Measurements from ENCODE around the gene RHOBTB3.
A peak's percentile ranks its signal among the peaks of the same experiment; 100 is the strongest.

Gene RHOBTB3

GRCh38 chr5:95721582-95722295 is 9.4 kb upstream of the RHOBTB3 start:
- Histone ChIP-seq H3K4me1 (ENCODE audit: control extremely low read depth in 1 of 4, control insufficient read depth in 4 of 4, insufficient read depth in 4 of 4, low read length in 3 of 4) (peaks cover 16 to 51% (median 33%) of the 10 kb centered on the region in 4 experiments), H3K27me3 (replicated peaks in 2 of 5; ENCODE audit: control insufficient read depth in 4 of 5, insufficient read depth in 5 of 5, low read length in 4 of 5) (no peaks in the 10 kb centered on the region), H3K4me3 (ENCODE audit: control insufficient read depth in 1 of 7, extremely low read depth in 1 of 7, insufficient read depth in 4 of 7, low read depth in 2 of 7, low read length in 6 of 7) (no peak overlapping the region), H3K9me3 (ENCODE audit: control extremely low read depth in 1 of 5, control insufficient read depth in 4 of 5, insufficient read depth in 2 of 5, low read depth in 1 of 5, low read length in 4 of 5) (no peaks in the 10 kb centered on the region), H3K27ac (ENCODE audit: insufficient read depth in 1 of 2, low read depth in 1 of 2, low read length in 2 of 2, poor library complexity in 1 of 2, severe bottlenecking in 2 of 2) (no peak overlapping the region), H3K36me3 (ENCODE audit: control insufficient read depth in 4 of 4, insufficient read depth in 4 of 4, low read length in 3 of 4) (no peaks in the 10 kb centered on the region)
- ChIA-PET POLR2A (no interaction called here), CTCF (interaction anchor here (0.6 to 1.8 kb wide), 5 partner anchors 9 to 77 kb away, joined by 3 to 5 read pairs (median 4); no protein-coding TSS in a partner anchor)
- DNase-seq: no peak
- WGBS (ENCODE audit: insufficient coverage): 0% methylated on average over 1 of the region's 1 CpG

- no peak for DNase-seq
- CTCF ChIA-PET: interaction anchor here (0.7 to 2.3 kb wide), 6 partner anchors 11 to 114 kb away, joined by 3 to 10 read pairs (median 3); no protein-coding TSS in a partner anchor
- Histone ChIP-seq H3K9me3 (ENCODE audit: control extremely low read depth in 1 of 5, control insufficient read depth in 4 of 5, insufficient read depth in 2 of 5, low read depth in 1 of 5, low read length in 4 of 5) (no peaks in the 10 kb centered on the region), H3K4me1 (ENCODE audit: control extremely low read depth in 1 of 4, control insufficient read depth in 4 of 4, insufficient read depth in 4 of 4, low read length in 3 of 4) (peaks cover 11 to 41% (median 27%) of the 10 kb centered on the region in 4 experiments), H3K27me3 (replicated peaks in 2 of 5; ENCODE audit: control insufficient read depth in 4 of 5, insufficient read depth in 5 of 5, low read length in 4 of 5) (no peaks in the 10 kb centered on the region), H3K27ac (ENCODE audit: insufficient read depth in 1 of 2, low read depth in 1 of 2, low read length in 2 of 2, poor library complexity in 1 of 2, severe bottlenecking in 2 of 2) (peak overlapping the region in 1 of 2 experiments; percentile 15), H3K36me3 (ENCODE audit: control insufficient read depth in 4 of 4, insufficient read depth in 4 of 4, low read length in 3 of 4) (no peaks in the 10 kb centered on the region), H3K4me3 (ENCODE audit: control insufficient read depth in 1 of 7, extremely low read depth in 1 of 7, insufficient read depth in 4 of 7, low read depth in 2 of 7, low read length in 6 of 7) (peak overlapping the region in 2 of 7 experiments; percentile 35 to 37)
- POLR2A ChIA-PET: interaction anchor here (1.1 kb wide), 1 partner anchor 26 kb away, joined by 3 read pairs; no protein-coding TSS in a partner anchor
- 0% methylated on average over 1 of the region's 5 CpGs for WGBS (ENCODE audit: insufficient coverage)
Observed at GRCh38 chr5:95723632-95724369, 7.3 kb upstream of the RHOBTB3 start.

GRCh38 chr5:95725071-95725820 is 5.9 kb upstream of the RHOBTB3 start:
- CTCF ChIA-PET: interaction anchor here (1.1 to 2.3 kb wide), 8 partner anchors 10 to 75 kb away, joined by 3 to 10 read pairs (median 4); no protein-coding TSS in a partner anchor
- Histone ChIP-seq H3K27me3 (replicated peaks in 2 of 5; ENCODE audit: control insufficient read depth in 4 of 5, insufficient read depth in 5 of 5, low read length in 4 of 5) (no peaks in the 10 kb centered on the region), H3K9me3 (ENCODE audit: control extremely low read depth in 1 of 5, control insufficient read depth in 4 of 5, insufficient read depth in 2 of 5, low read depth in 1 of 5, low read length in 4 of 5) (no peaks in the 10 kb centered on the region), H3K36me3 (ENCODE audit: control insufficient read depth in 4 of 4, insufficient read depth in 4 of 4, low read length in 3 of 4) (no peaks in the 10 kb centered on the region), H3K4me1 (ENCODE audit: control extremely low read depth in 1 of 4, control insufficient read depth in 4 of 4, insufficient read depth in 4 of 4, low read length in 3 of 4) (peaks cover 15 to 49% (median 37%) of the 10 kb centered on the region in 4 experiments), H3K4me3 (ENCODE audit: control insufficient read depth in 1 of 7, extremely low read depth in 1 of 7, insufficient read depth in 4 of 7, low read depth in 2 of 7, low read length in 6 of 7) (no peak overlapping the region), H3K27ac (ENCODE audit: insufficient read depth in 1 of 2, low read depth in 1 of 2, low read length in 2 of 2, poor library complexity in 1 of 2, severe bottlenecking in 2 of 2) (no peak overlapping the region)
- POLR2A ChIA-PET: interaction anchor here (0.7 kb wide), 1 partner anchor 453 kb away, joined by 4 read pairs; no protein-coding TSS in a partner anchor
- DNase-seq: peak in 1 of 3 donors; percentile 53
- no CpG with 5 or more reads among the region's 5 CpGs for WGBS (ENCODE audit: insufficient coverage)

GRCh38 chr5:95725937-95726810 is 5.0 kb upstream of the RHOBTB3 start:
- Histone ChIP-seq H3K27ac (ENCODE audit: insufficient read depth in 1 of 2, low read depth in 1 of 2, low read length in 2 of 2, poor library complexity in 1 of 2, severe bottlenecking in 2 of 2) (peak overlapping the region in 1 of 2 experiments; percentile 36), H3K9me3 (ENCODE audit: control extremely low read depth in 1 of 5, control insufficient read depth in 4 of 5, insufficient read depth in 2 of 5, low read depth in 1 of 5, low read length in 4 of 5) (no peaks in the 10 kb centered on the region), H3K4me1 (ENCODE audit: control extremely low read depth in 1 of 4, control insufficient read depth in 4 of 4, insufficient read depth in 4 of 4, low read length in 3 of 4) (peaks cover 20 to 55% (median 39%) of the 10 kb centered on the region in 4 experiments), H3K4me3 (ENCODE audit: control insufficient read depth in 1 of 7, extremely low read depth in 1 of 7, insufficient read depth in 4 of 7, low read depth in 2 of 7, low read length in 6 of 7) (no peak overlapping the region), H3K36me3 (ENCODE audit: control insufficient read depth in 4 of 4, insufficient read depth in 4 of 4, low read length in 3 of 4) (no peaks in the 10 kb centered on the region), H3K27me3 (replicated peaks in 2 of 5; ENCODE audit: control insufficient read depth in 4 of 5, insufficient read depth in 5 of 5, low read length in 4 of 5) (no peaks in the 10 kb centered on the region)
- ChIA-PET CTCF (interaction anchor here (1.0 to 1.7 kb wide), 7 partner anchors 9 to 76 kb away, joined by 3 to 4 read pairs (median 3); no protein-coding TSS in a partner anchor), POLR2A (interaction anchor here (0.7 kb wide), 1 partner anchor 454 kb away, joined by 4 read pairs; no protein-coding TSS in a partner anchor)
- WGBS (ENCODE audit: insufficient coverage): no CpG with 5 or more reads among the region's 4 CpGs
- DNase-seq: no peak

- POLR2A ChIA-PET: no interaction called here
- Histone ChIP-seq H3K27me3 (replicated peaks in 2 of 5; ENCODE audit: control insufficient read depth in 4 of 5, insufficient read depth in 5 of 5, low read length in 4 of 5) (no peaks in the 10 kb centered on the region), H3K9me3 (ENCODE audit: control extremely low read depth in 1 of 5, control insufficient read depth in 4 of 5, insufficient read depth in 2 of 5, low read depth in 1 of 5, low read length in 4 of 5) (no peaks in the 10 kb centered on the region), H3K4me3 (ENCODE audit: control insufficient read depth in 1 of 7, extremely low read depth in 1 of 7, insufficient read depth in 4 of 7, low read depth in 2 of 7, low read length in 6 of 7) (no peak overlapping the region), H3K27ac (ENCODE audit: insufficient read depth in 1 of 2, low read depth in 1 of 2, low read length in 2 of 2, poor library complexity in 1 of 2, severe bottlenecking in 2 of 2) (no peak overlapping the region), H3K36me3 (ENCODE audit: control insufficient read depth in 4 of 4, insufficient read depth in 4 of 4, low read length in 3 of 4) (no peaks in the 10 kb centered on the region), H3K4me1 (ENCODE audit: control extremely low read depth in 1 of 4, control insufficient read depth in 4 of 4, insufficient read depth in 4 of 4, low read length in 3 of 4) (peaks cover 21 to 60% (median 38%) of the 10 kb centered on the region in 4 experiments)
- DNase-seq: no peak
- CTCF ChIA-PET: interaction anchor here (0.8 to 1.7 kb wide), 5 partner anchors 13 to 63 kb away, joined by 3 to 4 read pairs (median 3); no protein-coding TSS in a partner anchor
- WGBS (ENCODE audit: insufficient coverage): no CpG with 5 or more reads among the region's 5 CpGs
Observed at GRCh38 chr5:95726811-95727763, 4.0 kb upstream of the RHOBTB3 start.

Measured in common myeloid progenitor, CD34-positive (primary cell).